Measurements from ENCODE around the gene SIMC1. TPM values are rescaled to one million over a fixed set of nuclear protein-coding genes. Genes with fewer than 3 reads are reported as not detected.

The SIMC1 gene
- total RNA-seq, 1 donor from 2014 or later: 10.4 TPM

DNA sequence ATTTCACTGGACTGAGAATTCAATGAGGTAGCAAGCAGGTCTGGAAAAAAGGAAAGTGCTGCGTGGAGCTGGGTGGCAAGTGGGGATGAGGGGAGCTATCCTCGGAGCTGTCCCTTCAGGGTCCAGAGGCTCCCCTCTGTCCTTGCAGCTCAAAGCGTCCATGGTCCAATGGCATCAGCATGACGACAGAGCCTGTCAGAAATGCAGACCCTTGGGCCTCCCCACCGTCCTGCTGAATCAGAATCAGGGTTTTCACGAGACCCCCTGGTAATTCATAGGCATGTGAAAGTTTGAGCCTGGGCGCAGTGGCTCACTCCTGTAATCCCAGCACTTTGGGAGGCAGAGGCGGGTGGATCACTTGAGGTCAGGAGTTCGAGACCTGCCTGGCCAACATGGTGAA lies 155.9 kb downstream of the SIMC1 start:
- H3K4me3 Mint-ChIP-seq (ENCODE audit: unreplicated experiment): no peak overlapping the region
- Histone ChIP-seq H3K27ac (ENCODE audit: low read depth, low read length) (no peak overlapping the region), H4K20me1 (ENCODE audit: insufficient read depth, low read length) (no peaks in the 10 kb centered on the region), H3K4me1 (ENCODE audit: insufficient read depth, low read length) (peaks cover 3% of the 10 kb centered on the region), H3K9me3 (ENCODE audit: insufficient read depth, low read depth, low read length) (no peaks in the 10 kb centered on the region), H3K4me2 (ENCODE audit: low read length) (no peak overlapping the region), H3K4me3 (ENCODE audit: insufficient read depth, low read depth, low read length) (no peak overlapping the region), H3K36me3 (ENCODE audit: insufficient read depth, low read length) (peaks cover 4% of the 10 kb centered on the region), H2AFZ (ENCODE audit: low read depth, low read length) (no peak overlapping the region), H3K79me2 (ENCODE audit: insufficient read depth, low read length) (peaks cover 10% of the 10 kb centered on the region), H3K9ac (ENCODE audit: low read length) (no peak overlapping the region), H3K27me3 (ENCODE audit: insufficient read depth, low read length) (no peaks in the 10 kb centered on the region)
- H3K4me1 Mint-ChIP-seq (ENCODE audit: low read depth, unreplicated experiment): peaks cover 12% of the 10 kb centered on the region
- DNase-seq (ENCODE audit: low read depth): no peak
- TF ChIP-seq EZH2 (IDR thresholded peaks at IDR 0.05; ENCODE audit: insufficient read depth, low read length): no peak
- TF ChIP-seq, protein P1, sequence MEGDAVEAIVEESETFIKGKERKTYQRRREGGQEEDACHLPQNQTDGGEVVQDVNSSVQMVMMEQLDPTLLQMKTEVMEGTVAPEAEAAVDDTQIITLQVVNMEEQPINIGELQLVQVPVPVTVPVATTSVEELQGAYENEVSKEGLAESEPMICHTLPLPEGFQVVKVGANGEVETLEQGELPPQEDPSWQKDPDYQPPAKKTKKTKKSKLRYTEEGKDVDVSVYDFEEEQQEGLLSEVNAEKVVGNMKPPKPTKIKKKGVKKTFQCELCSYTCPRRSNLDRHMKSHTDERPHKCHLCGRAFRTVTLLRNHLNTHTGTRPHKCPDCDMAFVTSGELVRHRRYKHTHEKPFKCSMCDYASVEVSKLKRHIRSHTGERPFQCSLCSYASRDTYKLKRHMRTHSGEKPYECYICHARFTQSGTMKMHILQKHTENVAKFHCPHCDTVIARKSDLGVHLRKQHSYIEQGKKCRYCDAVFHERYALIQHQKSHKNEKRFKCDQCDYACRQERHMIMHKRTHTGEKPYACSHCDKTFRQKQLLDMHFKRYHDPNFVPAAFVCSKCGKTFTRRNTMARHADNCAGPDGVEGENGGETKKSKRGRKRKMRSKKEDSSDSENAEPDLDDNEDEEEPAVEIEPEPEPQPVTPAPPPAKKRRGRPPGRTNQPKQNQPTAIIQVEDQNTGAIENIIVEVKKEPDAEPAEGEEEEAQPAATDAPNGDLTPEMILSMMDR (IDR thresholded peaks at IDR 0.05; ENCODE audit: insufficient read depth, low read depth, low read length): no peak
- H3K27me3 Mint-ChIP-seq (ENCODE audit: low read depth, unreplicated experiment): no peaks in the 10 kb centered on the region
- H3K36me3 Mint-ChIP-seq (ENCODE audit: low read depth, unreplicated experiment): peaks cover 8% of the 10 kb centered on the region
- no peak overlapping the region for H3K27ac Mint-ChIP-seq (ENCODE audit: unreplicated experiment)
- no peak for FAIRE-seq
- no peaks in the 10 kb centered on the region for H3K9me3 Mint-ChIP-seq (ENCODE audit: unreplicated experiment)

- H3K4me3 Mint-ChIP-seq (ENCODE audit: unreplicated experiment): peak overlapping the region; percentile 60
- no peaks in the 10 kb centered on the region for H3K4me1 ChIP-seq (ENCODE audit: insufficient read depth, low read length)
- peak overlapping the region; percentile 69 for H3K27ac Mint-ChIP-seq (ENCODE audit: unreplicated experiment)
- H3K36me3 ChIP-seq (ENCODE audit: insufficient read depth, low read length): peaks cover 4% of the 10 kb centered on the region
- H4K20me1 ChIP-seq (ENCODE audit: insufficient read depth, low read length): no peaks in the 10 kb centered on the region
- H3K36me3 Mint-ChIP-seq (ENCODE audit: low read depth, unreplicated experiment): peaks cover 9% of the 10 kb centered on the region
- peaks cover 5% of the 10 kb centered on the region for H3K79me2 ChIP-seq (ENCODE audit: insufficient read depth, low read length)
- DNase-seq (ENCODE audit: low read depth): no peak
- H3K4me2 ChIP-seq (ENCODE audit: low read length): no peak overlapping the region
- no peak overlapping the region for H3K4me3 ChIP-seq (ENCODE audit: insufficient read depth, low read depth, low read length)
- H3K27ac ChIP-seq (ENCODE audit: low read depth, low read length): no peak overlapping the region
- no peaks in the 10 kb centered on the region for H3K27me3 ChIP-seq (ENCODE audit: insufficient read depth, low read length)
- H2AFZ ChIP-seq (ENCODE audit: low read depth, low read length): no peak overlapping the region
- H3K9me3 ChIP-seq (ENCODE audit: insufficient read depth, low read depth, low read length): no peaks in the 10 kb centered on the region
- peaks cover 9% of the 10 kb centered on the region for H3K4me1 Mint-ChIP-seq (ENCODE audit: low read depth, unreplicated experiment)
- TF ChIP-seq, protein P1 (IDR thresholded peaks at IDR 0.05; ENCODE audit: insufficient read depth, low read depth, low read length): no peak
- no peak for TF ChIP-seq EZH2 (IDR thresholded peaks at IDR 0.05; ENCODE audit: insufficient read depth, low read length)
- no peak overlapping the region for H3K9ac ChIP-seq (ENCODE audit: low read length)
- no peak for FAIRE-seq
- no peaks in the 10 kb centered on the region for H3K9me3 Mint-ChIP-seq (ENCODE audit: unreplicated experiment)
- H3K27me3 Mint-ChIP-seq (ENCODE audit: low read depth, unreplicated experiment): no peaks in the 10 kb centered on the region
These were observed 156.9 kb downstream of the SIMC1 start for GRCh38 chr5:176394881-176395675.

Small RNA genes within 50 kb of the gene (microRNA-seq; reads per million reads assigned to microRNA genes)
- 13.1 reads per million, percentile 41 among the genes with 10 or more reads in this experiment for gene MIR1271

Other genes starting within 250 kb of the SIMC1 start
- gene KIAA1191, start 123.3 kb downstream of the SIMC1 start, total RNA-seq: 163 and 164 TPM in 2 replicates
- gene ARL10, start 127.1 kb downstream of the SIMC1 start, total RNA-seq: 13.2 and 14.3 TPM in 2 replicates
- gene NOP16, start 150.2 kb downstream of the SIMC1 start, total RNA-seq: 39.3 and 46.3 TPM in 2 replicates
- 103 and 108 TPM in 2 replicates for gene HIGD2A, start 150.3 kb downstream of the SIMC1 start, total RNA-seq
- gene CLTB, start 178.1 kb downstream of the SIMC1 start, total RNA-seq: 89.2 and 117 TPM in 2 replicates
- gene FAF2, start 210.0 kb downstream of the SIMC1 start, total RNA-seq: 56.2 and 58.5 TPM in 2 replicates